Measurements from ENCODE around the gene KCNJ18.
"Not testable (repeated sequence)": the region's sequence is repeated elsewhere in the genome, so short reads cannot be mapped to it uniquely, and the experiment has no call there.

Gene KCNJ18

GRCh38 chr17:21677911-21678310, 14.4 kb upstream of the KCNJ18 start:
- Mint-ChIP-seq H3K9me3 (peaks cover 19% of the 10 kb centered on the region), H3K4me3 (no peak overlapping the region), H3K36me3 (ENCODE audit: low read depth) (no peaks in the 10 kb centered on the region), H3K4me1 (ENCODE audit: low read depth) (no peaks in the 10 kb centered on the region), H3K27me3 (ENCODE audit: low read depth) (no peaks in the 10 kb centered on the region), H3K27ac (no peak overlapping the region)

GRCh38 chr17:21678393-21679081, 13.8 kb upstream of the KCNJ18 start:
- Mint-ChIP-seq H3K4me1 (ENCODE audit: low read depth) (no peaks in the 10 kb centered on the region), H3K36me3 (ENCODE audit: low read depth) (no peaks in the 10 kb centered on the region), H3K27me3 (ENCODE audit: low read depth) (no peaks in the 10 kb centered on the region), H3K4me3 (no peak overlapping the region), H3K9me3 (peaks cover 13% of the 10 kb centered on the region), H3K27ac (no peak overlapping the region)

DNA sequence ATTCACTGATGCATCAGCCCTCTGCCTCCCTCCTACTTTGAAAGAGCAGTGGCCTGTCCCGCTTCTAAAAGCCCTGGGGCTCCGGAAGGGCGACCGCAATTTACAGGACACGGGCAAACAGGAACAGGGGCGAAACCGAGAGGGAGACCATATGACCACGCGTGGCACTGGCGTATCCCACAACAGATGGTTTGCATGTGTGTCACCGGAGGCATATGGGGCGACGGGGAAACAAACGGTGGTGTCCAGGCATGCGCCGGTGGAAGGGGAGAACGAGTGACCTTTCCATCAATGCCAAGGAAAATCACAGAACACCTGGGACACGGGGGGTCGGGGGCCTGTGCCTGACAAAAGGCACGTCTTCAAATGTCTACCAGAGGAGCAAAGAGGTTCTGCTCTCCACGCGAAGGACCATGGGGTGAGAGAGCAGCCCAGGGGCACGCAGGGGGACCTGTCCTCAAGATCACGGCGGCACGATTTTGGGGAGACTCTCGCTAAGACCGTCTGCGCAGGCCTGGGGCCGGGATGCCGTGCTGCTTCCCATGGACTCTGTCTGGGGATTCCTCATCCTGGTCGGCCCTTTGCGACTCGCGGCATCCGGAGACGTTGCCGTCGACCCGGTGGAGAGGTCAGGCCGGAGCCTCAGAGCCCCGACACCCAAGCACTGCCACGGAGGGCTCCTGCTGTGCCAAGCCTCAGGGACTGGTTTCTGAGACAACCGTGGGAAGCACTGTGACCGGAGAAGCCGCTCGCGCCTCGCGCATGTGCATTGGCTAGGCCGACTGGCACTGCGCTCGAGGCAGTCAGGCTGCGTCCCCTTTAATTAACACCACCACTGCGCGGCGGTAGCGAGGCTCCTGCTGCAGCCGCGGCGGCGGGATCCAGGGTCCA, 12.8 kb upstream of the KCNJ18 start:
- peaks cover 12% of the 10 kb centered on the region for H3K9me3 Mint-ChIP-seq
- no peaks in the 10 kb centered on the region for H3K27me3 Mint-ChIP-seq (ENCODE audit: low read depth)
- H3K4me1 Mint-ChIP-seq (ENCODE audit: low read depth): no peaks in the 10 kb centered on the region
- H3K36me3 Mint-ChIP-seq (ENCODE audit: low read depth): no peaks in the 10 kb centered on the region
- H3K4me3 Mint-ChIP-seq: no peak overlapping the region
- H3K27ac Mint-ChIP-seq: no peak overlapping the region

DNA sequence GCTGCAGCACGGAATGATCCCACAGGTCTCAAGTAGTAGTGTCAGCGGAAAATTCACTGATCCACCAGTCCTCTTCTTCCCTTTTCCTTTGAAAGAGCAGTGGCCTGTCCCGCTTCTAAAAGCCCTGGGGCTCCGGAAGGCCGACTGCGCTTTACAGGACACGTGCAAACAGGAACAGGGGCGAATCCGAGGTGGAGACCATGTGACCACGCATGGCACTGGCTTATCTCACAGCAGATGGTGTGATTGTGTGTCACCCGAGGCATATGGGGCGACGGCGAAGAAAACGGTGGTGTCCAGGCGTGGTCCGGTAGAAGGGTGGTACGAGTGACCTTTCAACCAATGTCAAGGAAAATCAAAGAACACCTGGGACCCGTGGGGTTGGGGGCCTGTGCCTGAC, 12.0 kb upstream of the KCNJ18 start:
- Mint-ChIP-seq H3K4me1 (ENCODE audit: low read depth) (no peaks in the 10 kb centered on the region), H3K9me3 (peaks cover 10% of the 10 kb centered on the region), H3K27me3 (ENCODE audit: low read depth) (no peaks in the 10 kb centered on the region), H3K4me3 (no peak overlapping the region), H3K36me3 (ENCODE audit: low read depth) (no peaks in the 10 kb centered on the region), H3K27ac (no peak overlapping the region)

GRCh38 chr17:21680850-21681351, 11.4 kb upstream of the KCNJ18 start:
- not testable (repeated sequence) for H3K4me1 Mint-ChIP-seq (ENCODE audit: low read depth); H3K27ac Mint-ChIP-seq; H3K27me3 Mint-ChIP-seq (ENCODE audit: low read depth); H3K4me3 Mint-ChIP-seq; H3K9me3 Mint-ChIP-seq; H3K36me3 Mint-ChIP-seq (ENCODE audit: low read depth)

- H3K36me3 Mint-ChIP-seq (ENCODE audit: low read depth); H3K27me3 Mint-ChIP-seq (ENCODE audit: low read depth); H3K27ac Mint-ChIP-seq; H3K4me3 Mint-ChIP-seq; H3K4me1 Mint-ChIP-seq (ENCODE audit: low read depth); H3K9me3 Mint-ChIP-seq: not testable (repeated sequence)
These were observed 10.7 kb upstream of the KCNJ18 start for GRCh38 chr17:21681576-21681975.

GRCh38 chr17:21682130-21682529, 10.2 kb upstream of the KCNJ18 start:
- not testable (repeated sequence) for H3K4me3 Mint-ChIP-seq; H3K4me1 Mint-ChIP-seq (ENCODE audit: low read depth); H3K9me3 Mint-ChIP-seq; H3K27ac Mint-ChIP-seq; H3K36me3 Mint-ChIP-seq (ENCODE audit: low read depth); H3K27me3 Mint-ChIP-seq (ENCODE audit: low read depth)

DNA sequence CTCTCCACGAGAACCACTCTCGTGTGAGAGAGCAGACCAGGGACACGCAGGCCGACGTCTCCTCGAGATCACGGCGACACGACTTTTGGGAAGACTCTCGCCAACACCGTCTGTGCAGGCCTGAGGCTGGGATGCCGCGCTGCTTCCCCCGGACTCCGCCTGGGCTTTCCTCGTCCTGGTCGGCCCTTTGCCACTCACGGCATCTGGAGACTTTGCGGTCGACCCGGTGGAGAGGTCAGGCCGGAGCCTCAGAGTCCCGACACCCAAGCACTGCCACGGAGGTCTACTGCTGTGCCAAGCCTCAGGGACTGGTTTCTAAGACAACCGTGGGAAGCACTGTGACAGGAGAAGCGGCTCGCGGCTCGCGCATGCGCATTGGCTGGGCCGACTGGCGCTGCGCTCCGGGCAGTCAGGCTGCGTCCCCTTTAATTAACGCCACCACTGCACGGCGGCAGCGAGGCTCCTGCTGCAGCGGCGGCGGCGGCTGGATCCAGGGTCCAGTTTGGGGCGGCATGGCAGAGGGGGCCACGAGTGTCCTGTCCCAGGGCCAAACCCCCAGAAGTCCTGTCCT, 9.1 kb upstream of the KCNJ18 start:
- H3K9me3 Mint-ChIP-seq; H3K4me1 Mint-ChIP-seq (ENCODE audit: low read depth); H3K27ac Mint-ChIP-seq; H3K36me3 Mint-ChIP-seq (ENCODE audit: low read depth); H3K27me3 Mint-ChIP-seq (ENCODE audit: low read depth); H3K4me3 Mint-ChIP-seq: not testable (repeated sequence)

DNA sequence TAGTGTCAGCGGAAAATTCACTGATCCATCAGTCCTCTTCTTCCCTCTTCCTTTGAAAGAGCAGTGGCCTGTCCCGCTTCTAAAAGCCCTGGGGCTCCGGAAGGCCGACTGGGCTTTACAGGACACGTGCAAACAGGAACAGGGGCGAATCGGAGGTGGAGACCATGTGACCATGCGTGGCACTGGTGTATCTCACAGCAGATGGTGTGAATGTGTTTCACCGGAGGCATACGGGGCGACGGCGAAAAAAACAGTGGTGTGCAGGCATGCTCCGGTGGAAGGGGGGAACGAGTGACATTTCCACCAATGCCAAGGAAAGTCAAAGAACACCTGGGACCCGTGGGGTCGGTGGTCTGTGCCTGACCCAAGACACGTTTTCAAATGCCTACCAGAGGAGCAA, 8.4 kb upstream of the KCNJ18 start:
- not testable (repeated sequence) for H3K27me3 Mint-ChIP-seq (ENCODE audit: low read depth); H3K36me3 Mint-ChIP-seq (ENCODE audit: low read depth); H3K27ac Mint-ChIP-seq; H3K4me3 Mint-ChIP-seq; H3K4me1 Mint-ChIP-seq (ENCODE audit: low read depth); H3K9me3 Mint-ChIP-seq

DNA sequence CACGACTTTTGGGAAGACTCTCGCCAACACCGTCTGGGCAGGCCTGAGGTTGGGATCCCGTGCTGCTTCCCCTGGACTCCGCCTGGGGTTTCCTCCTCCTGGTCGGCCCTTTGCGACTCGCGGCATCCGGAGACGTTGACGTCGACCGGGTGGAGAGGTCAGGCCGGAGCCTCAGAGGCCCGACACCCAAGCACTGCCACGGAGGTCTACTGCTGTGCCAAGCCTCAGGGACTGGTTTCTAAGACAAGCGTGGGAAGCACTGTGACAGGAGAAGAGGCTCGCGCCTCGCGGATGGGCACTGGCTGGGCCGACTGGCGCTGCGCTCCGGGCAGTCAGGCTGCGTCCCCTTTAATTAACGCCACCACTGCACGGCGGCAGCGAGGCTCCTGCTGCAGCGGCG, 7.9 kb upstream of the KCNJ18 start:
- not testable (repeated sequence) for H3K4me3 Mint-ChIP-seq; H3K9me3 Mint-ChIP-seq; H3K27me3 Mint-ChIP-seq (ENCODE audit: low read depth); H3K27ac Mint-ChIP-seq; H3K36me3 Mint-ChIP-seq (ENCODE audit: low read depth); H3K4me1 Mint-ChIP-seq (ENCODE audit: low read depth)

DNA sequence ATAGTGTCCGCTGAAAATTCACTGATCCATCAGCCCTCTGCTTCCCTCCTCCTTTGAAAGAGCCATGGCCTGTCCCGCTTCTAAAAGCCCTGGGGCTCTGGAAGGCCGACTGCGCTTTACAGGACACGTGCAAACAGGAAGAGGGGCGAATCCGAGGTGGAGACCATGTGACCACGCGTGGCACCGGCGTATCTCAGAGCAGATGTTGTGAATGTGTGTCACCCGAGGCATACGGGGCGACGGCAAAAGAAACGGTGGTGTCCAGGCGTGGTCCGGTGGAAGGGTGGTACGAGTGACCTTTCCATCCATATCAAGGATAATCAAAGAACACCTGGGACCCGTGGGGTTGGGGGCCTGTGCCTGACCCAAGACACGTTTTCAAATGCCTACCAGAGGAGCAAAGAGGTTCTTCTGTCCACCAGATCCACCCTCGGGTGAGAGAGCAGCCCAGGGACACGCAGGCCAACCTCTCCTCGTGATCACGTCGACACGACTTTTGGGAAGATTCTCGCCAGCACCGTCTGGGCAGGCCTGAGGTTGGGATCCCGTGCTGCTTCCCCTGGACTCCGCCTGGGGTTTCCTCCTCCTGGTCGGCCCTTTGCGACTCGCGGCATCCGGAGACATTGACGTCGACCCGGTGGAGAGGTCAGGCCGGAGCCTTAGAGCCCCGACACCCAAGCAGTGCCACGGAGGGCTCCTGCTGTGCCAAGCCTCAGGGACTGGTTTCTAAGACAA, 7.1 kb upstream of the KCNJ18 start:
- H3K4me3 Mint-ChIP-seq; H3K9me3 Mint-ChIP-seq; H3K27me3 Mint-ChIP-seq (ENCODE audit: low read depth); H3K27ac Mint-ChIP-seq; H3K36me3 Mint-ChIP-seq (ENCODE audit: low read depth); H3K4me1 Mint-ChIP-seq (ENCODE audit: low read depth): not testable (repeated sequence)

DNA sequence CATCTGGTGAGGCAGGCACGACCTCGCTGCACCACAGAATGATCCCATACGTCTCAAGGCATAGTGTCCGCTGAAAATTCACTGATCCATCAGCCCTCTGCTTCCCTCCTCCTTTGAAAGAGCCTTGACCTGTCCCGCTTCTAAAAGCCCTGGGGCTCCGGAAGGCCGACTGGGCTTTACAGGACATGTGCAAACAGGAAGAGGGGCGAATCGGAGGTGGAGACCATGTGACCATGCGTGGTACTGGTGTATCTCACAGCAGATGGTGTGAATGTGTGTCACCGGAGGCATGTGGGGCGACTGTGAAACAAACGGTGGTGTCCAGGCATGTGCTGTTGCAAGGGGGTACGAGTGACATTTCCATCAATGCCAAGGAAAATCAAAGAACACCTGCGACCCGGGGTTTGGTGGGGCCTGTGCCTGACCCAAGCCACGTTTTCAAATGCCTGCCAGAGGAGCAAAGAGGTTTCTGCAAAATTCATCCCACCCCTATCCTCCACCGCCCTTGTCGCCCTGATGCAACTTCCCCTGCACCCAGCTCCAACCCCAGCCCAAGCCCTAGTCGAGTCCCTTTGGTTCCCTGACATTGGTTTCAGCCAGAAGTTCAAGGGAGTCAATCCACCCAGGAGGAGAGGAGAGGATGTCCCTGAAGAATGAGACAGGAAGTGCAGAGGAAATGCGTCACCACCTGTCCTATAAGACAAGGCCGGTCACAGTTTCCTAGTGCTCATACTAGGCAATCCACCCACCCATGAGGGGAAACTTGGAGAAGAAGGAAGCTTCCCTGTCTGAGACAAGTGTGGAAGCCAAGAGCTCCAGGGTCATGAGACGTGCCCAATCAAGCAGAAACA, 5.9 kb upstream of the KCNJ18 start:
- no peak overlapping the region for H3K4me3 Mint-ChIP-seq
- H3K4me1 Mint-ChIP-seq (ENCODE audit: low read depth): no peaks in the 10 kb centered on the region
- H3K9me3 Mint-ChIP-seq: peaks cover 6% of the 10 kb centered on the region
- no peak overlapping the region for H3K27ac Mint-ChIP-seq
- no peaks in the 10 kb centered on the region for H3K27me3 Mint-ChIP-seq (ENCODE audit: low read depth)
- no peaks in the 10 kb centered on the region for H3K36me3 Mint-ChIP-seq (ENCODE audit: low read depth)

- no peak overlapping the region for H3K4me3 Mint-ChIP-seq
- peaks cover 6% of the 10 kb centered on the region for H3K9me3 Mint-ChIP-seq
- H3K27me3 Mint-ChIP-seq (ENCODE audit: low read depth): no peaks in the 10 kb centered on the region
- no peaks in the 10 kb centered on the region for H3K36me3 Mint-ChIP-seq (ENCODE audit: low read depth)
- no peak overlapping the region for H3K27ac Mint-ChIP-seq
- no peaks in the 10 kb centered on the region for H3K4me1 Mint-ChIP-seq (ENCODE audit: low read depth)
These were observed 5.0 kb upstream of the KCNJ18 start for GRCh38 chr17:21687136-21687953.

Measured in T-helper 1 cell treated with Interleukin-12 subunit alpha and Interleukin-12 subunit beta and Interleukin-4 antibody, amounts not matched to agents 30 μg/mL and 1 μg/mL, for 36 hours (primary cell).